Neural progenitor cell (in vitro differentiated cells): ENCODE results near the gene CARD19.

Source experiments
- CTCF ChIP-seq: fragments of 200-600 bp; sonication (generic); IDR thresholded peaks from 2 replicates; pipeline ENCODE4 v1.5.1; 2017; ENCODE audit warnings: antibody characterized with exemption, mild to moderate bottlenecking
- EZH2 ChIP-seq: fragments of 200-600 bp; sonication (generic); IDR thresholded peaks from 2 replicates; pipeline ENCODE4 v1.6.1; 2017; ENCODE audit warnings: antibody characterized with exemption, mild to moderate bottlenecking, moderate library complexity
- EZH2phosphoT487 ChIP-seq: fragments of 200-600 bp; sonication (generic); IDR thresholded peaks from 2 replicates; pipeline ENCODE4 v1.6.1; 2017; ENCODE audit warnings: antibody characterized with exemption

GRCh38 chr9:93119953-93120845, 24.2 kb downstream of the CARD19 start:
- TF ChIP-seq CTCF (peak; percentile 16), EZH2 (no peak), EZH2phosphoT487 (no peak)
